ENCODE measurements around the gene PRSS12.

DNA sequence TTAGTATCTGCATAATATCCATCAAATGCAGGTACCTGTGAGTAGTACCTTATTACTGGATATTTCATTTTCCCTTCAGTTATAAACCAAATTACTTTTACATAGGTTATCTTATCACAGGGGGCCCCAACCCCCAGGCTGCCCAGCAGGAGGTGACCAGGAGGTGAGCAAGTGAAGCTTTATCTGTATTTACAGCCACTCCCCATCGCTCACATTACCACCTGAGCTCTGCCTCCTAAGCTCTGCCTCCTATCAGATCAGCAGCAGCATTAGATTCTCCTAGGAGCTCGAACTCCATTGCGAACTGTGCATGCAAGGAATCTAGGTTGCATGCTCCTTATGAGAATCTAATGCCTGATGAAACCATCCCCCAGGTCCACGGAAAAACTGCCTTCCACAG is 6.3 kb downstream of the PRSS12 start:
- TF ChIP-seq TAF1 (IDR thresholded peaks at IDR 0.05; ENCODE audit: borderline replicate concordance, insufficient read depth, low read length): no peak
- TF ChIP-seq, protein P1, sequence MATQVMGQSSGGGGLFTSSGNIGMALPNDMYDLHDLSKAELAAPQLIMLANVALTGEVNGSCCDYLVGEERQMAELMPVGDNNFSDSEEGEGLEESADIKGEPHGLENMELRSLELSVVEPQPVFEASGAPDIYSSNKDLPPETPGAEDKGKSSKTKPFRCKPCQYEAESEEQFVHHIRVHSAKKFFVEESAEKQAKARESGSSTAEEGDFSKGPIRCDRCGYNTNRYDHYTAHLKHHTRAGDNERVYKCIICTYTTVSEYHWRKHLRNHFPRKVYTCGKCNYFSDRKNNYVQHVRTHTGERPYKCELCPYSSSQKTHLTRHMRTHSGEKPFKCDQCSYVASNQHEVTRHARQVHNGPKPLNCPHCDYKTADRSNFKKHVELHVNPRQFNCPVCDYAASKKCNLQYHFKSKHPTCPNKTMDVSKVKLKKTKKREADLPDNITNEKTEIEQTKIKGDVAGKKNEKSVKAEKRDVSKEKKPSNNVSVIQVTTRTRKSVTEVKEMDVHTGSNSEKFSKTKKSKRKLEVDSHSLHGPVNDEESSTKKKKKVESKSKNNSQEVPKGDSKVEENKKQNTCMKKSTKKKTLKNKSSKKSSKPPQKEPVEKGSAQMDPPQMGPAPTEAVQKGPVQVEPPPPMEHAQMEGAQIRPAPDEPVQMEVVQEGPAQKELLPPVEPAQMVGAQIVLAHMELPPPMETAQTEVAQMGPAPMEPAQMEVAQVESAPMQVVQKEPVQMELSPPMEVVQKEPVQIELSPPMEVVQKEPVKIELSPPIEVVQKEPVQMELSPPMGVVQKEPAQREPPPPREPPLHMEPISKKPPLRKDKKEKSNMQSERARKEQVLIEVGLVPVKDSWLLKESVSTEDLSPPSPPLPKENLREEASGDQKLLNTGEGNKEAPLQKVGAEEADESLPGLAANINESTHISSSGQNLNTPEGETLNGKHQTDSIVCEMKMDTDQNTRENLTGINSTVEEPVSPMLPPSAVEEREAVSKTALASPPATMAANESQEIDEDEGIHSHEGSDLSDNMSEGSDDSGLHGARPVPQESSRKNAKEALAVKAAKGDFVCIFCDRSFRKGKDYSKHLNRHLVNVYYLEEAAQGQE (IDR thresholded peaks at IDR 0.05; ENCODE audit: insufficient read depth in 1 of 2, low read depth in 2 of 2, low read length in 2 of 2): no peak
